ENCODE data around the gene MICAL3.

The MICAL3 gene

GRCh38 chr22:17919276-17920144, 104.9 kb downstream of the MICAL3 start:
- Histone ChIP-seq H4K91ac (ENCODE audit: low read depth, low read length) (peak overlapping the region; percentile 78), H3K4me1 (ENCODE audit: control insufficient read depth in 1 of 2, insufficient read depth in 2 of 2, low read length in 2 of 2) (peaks cover 32 to 44% of the 10 kb centered on the region in 2 experiments), H3K9me3 (ENCODE audit: insufficient read depth, low read depth, low read length) (peaks cover 1% of the 10 kb centered on the region), H3K4me2 (ENCODE audit: low read length) (peak overlapping the region; percentile 11), H3K27ac (ENCODE audit: low read depth, low read length) (peak overlapping the region; percentile 51), H2AFZ (ENCODE audit: insufficient read depth, low read length, poor library complexity) (no peak overlapping the region), H2BK5ac (ENCODE audit: low read depth, low read length, poor library complexity) (peak overlapping the region; percentile 60), H3K79me1 (ENCODE audit: low read length) (peaks cover 19% of the 10 kb centered on the region), H3K14ac (ENCODE audit: low read length) (peak overlapping the region; percentile 56), H3K9ac (ENCODE audit: low read length) (no peak overlapping the region), H2BK120ac (ENCODE audit: insufficient read depth, low read length, poor library complexity) (peak overlapping the region; percentile 79), H3K4ac (ENCODE audit: low read depth, low read length) (peak overlapping the region; percentile 31), H4K8ac (ENCODE audit: low read depth, low read length) (peak overlapping the region; percentile 47), H4K12ac (ENCODE audit: low read depth, low read length) (no peak overlapping the region), H3K27me3 (ENCODE audit: insufficient read depth, low read length) (no peaks in the 10 kb centered on the region), H3K18ac (ENCODE audit: low read length) (peak overlapping the region; percentile 73), H3K79me2 (ENCODE audit: control insufficient read depth, insufficient read depth, low read length, poor library complexity) (peaks cover 2% of the 10 kb centered on the region), H3K36me3 (ENCODE audit: control insufficient read depth in 1 of 2, insufficient read depth in 2 of 2, low read length in 2 of 2) (no peaks in the 10 kb centered on the region), H3K4me3 (ENCODE audit: low read depth, low read length) (no peak overlapping the region), H2AK5ac (ENCODE audit: low read length) (peak overlapping the region; percentile 38), H3K23ac (ENCODE audit: low read length) (no peak overlapping the region), H2BK12ac (ENCODE audit: low read length) (peak overlapping the region; percentile 23)
- DNase-seq, result peak in 1 of 2 donors; percentile 39
- no CpG with 5 or more reads among the region's 11 CpGs for WGBS (ENCODE audit: extremely low coverage, insufficient coverage, insufficient read length)

DNA sequence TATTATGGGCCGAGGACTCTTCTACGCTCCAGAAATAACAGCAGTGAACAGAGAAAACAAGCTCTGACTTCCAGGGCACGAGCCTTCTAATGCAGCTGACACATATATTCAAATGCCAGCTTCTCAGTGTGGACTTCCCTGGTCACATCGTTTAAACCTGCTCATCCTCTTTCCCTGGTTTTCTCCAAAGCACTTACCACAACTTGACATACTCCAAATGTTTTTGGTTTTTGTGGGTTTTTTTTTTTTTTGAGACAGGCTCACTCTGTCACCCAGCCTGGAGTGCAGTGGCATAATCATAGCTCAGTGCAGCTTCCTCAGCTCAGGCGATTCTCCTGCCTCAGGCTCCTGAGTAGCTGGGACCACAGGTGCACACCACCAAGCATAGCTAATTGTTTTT, 105.5 kb downstream of the MICAL3 start:
- H3K23ac ChIP-seq (ENCODE audit: low read length), result no peak overlapping the region
- H2BK120ac ChIP-seq (ENCODE audit: insufficient read depth, low read length, poor library complexity), result no peak overlapping the region
- H2BK5ac ChIP-seq (ENCODE audit: low read depth, low read length, poor library complexity), result no peak overlapping the region
- peak overlapping the region; percentile 63 for H3K14ac ChIP-seq (ENCODE audit: low read length)
- H3K27ac ChIP-seq (ENCODE audit: low read depth, low read length), result no peak overlapping the region
- H3K4me1 ChIP-seq (ENCODE audit: control insufficient read depth in 1 of 2, insufficient read depth in 2 of 2, low read length in 2 of 2), result peaks cover 32 to 44% of the 10 kb centered on the region in 2 experiments
- H3K4me2 ChIP-seq (ENCODE audit: low read length), result no peak overlapping the region
- no peak overlapping the region for H3K4ac ChIP-seq (ENCODE audit: low read depth, low read length)
- no CpG with 5 or more reads among the region's 5 CpGs for WGBS (ENCODE audit: extremely low coverage, insufficient coverage, insufficient read length)
- H4K8ac ChIP-seq (ENCODE audit: low read depth, low read length), result no peak overlapping the region
- H2AK5ac ChIP-seq (ENCODE audit: low read length), result peak overlapping the region; percentile 97
- H3K79me2 ChIP-seq (ENCODE audit: control insufficient read depth, insufficient read depth, low read length, poor library complexity), result peaks cover 2% of the 10 kb centered on the region
- peak overlapping the region; percentile 67 for H4K91ac ChIP-seq (ENCODE audit: low read depth, low read length)
- DNase-seq, result peak; percentile 47 to 79
- no peak overlapping the region for H3K9ac ChIP-seq (ENCODE audit: low read length)
- peaks cover 19% of the 10 kb centered on the region for H3K79me1 ChIP-seq (ENCODE audit: low read length)
- H2BK12ac ChIP-seq (ENCODE audit: low read length), result no peak overlapping the region
- H3K18ac ChIP-seq (ENCODE audit: low read length), result peak overlapping the region; percentile 30
- no peak overlapping the region for H2AFZ ChIP-seq (ENCODE audit: insufficient read depth, low read length, poor library complexity)
- H3K27me3 ChIP-seq (ENCODE audit: insufficient read depth, low read length), result no peaks in the 10 kb centered on the region
- H3K9me3 ChIP-seq (ENCODE audit: insufficient read depth, low read depth, low read length), result peaks cover 1% of the 10 kb centered on the region
- no peaks in the 10 kb centered on the region for H3K36me3 ChIP-seq (ENCODE audit: control insufficient read depth in 1 of 2, insufficient read depth in 2 of 2, low read length in 2 of 2)
- no peak overlapping the region for H3K4me3 ChIP-seq (ENCODE audit: low read depth, low read length)
- no peak overlapping the region for H4K12ac ChIP-seq (ENCODE audit: low read depth, low read length)

DNA sequence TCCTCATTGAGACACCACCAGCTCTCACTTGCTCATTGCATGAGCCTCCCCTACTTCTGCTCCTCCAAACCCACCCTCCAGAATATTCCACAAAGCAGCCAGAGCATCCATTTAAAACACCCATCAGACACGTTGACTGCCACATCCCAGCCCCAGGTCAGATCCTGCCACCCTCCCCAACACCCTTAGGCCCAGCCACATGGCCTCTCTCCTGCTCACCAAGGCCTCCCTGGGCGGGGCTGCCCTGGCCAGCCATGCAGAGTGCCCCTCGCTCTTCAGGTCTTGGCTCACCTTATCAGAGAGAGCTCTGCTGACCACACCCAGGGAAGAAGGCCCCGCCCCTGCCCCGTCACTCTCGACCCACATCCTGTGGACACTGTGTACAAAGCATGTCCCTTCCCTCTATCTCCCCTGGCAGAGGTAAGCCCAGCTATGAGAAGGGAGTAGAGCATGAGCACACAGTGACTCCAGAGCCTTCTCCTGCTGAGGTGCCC, 106.8 kb downstream of the MICAL3 start:
- Histone ChIP-seq H3K18ac (ENCODE audit: low read length) (peak overlapping the region; percentile 12), H3K4me3 (ENCODE audit: low read depth, low read length) (no peak overlapping the region), H2BK12ac (ENCODE audit: low read length) (no peak overlapping the region), H3K36me3 (ENCODE audit: control insufficient read depth in 1 of 2, insufficient read depth in 2 of 2, low read length in 2 of 2) (no peaks in the 10 kb centered on the region), H3K9me3 (ENCODE audit: insufficient read depth, low read depth, low read length) (peaks cover 1% of the 10 kb centered on the region), H3K14ac (ENCODE audit: low read length) (no peak overlapping the region), H3K9ac (ENCODE audit: low read length) (no peak overlapping the region), H3K79me1 (ENCODE audit: low read length) (peaks cover 19% of the 10 kb centered on the region), H2AFZ (ENCODE audit: insufficient read depth, low read length, poor library complexity) (no peak overlapping the region), H2BK120ac (ENCODE audit: insufficient read depth, low read length, poor library complexity) (no peak overlapping the region), H4K12ac (ENCODE audit: low read depth, low read length) (no peak overlapping the region), H2AK5ac (ENCODE audit: low read length) (no peak overlapping the region), H3K27me3 (ENCODE audit: insufficient read depth, low read length) (no peaks in the 10 kb centered on the region), H4K8ac (ENCODE audit: low read depth, low read length) (no peak overlapping the region), H3K4ac (ENCODE audit: low read depth, low read length) (peak overlapping the region; percentile 5), H3K23ac (ENCODE audit: low read length) (no peak overlapping the region), H2BK5ac (ENCODE audit: low read depth, low read length, poor library complexity) (no peak overlapping the region), H3K4me2 (ENCODE audit: low read length) (no peak overlapping the region), H4K91ac (ENCODE audit: low read depth, low read length) (no peak overlapping the region), H3K79me2 (ENCODE audit: control insufficient read depth, insufficient read depth, low read length, poor library complexity) (peaks cover 2% of the 10 kb centered on the region), H3K4me1 (ENCODE audit: control insufficient read depth in 1 of 2, insufficient read depth in 2 of 2, low read length in 2 of 2) (peaks cover 31 to 44% of the 10 kb centered on the region in 2 experiments), H3K27ac (ENCODE audit: low read depth, low read length) (no peak overlapping the region)
- peak in 1 of 2 donors; percentile 58 for DNase-seq
- no CpG with 5 or more reads among the region's 6 CpGs for WGBS (ENCODE audit: extremely low coverage, insufficient coverage, insufficient read length)

DNA sequence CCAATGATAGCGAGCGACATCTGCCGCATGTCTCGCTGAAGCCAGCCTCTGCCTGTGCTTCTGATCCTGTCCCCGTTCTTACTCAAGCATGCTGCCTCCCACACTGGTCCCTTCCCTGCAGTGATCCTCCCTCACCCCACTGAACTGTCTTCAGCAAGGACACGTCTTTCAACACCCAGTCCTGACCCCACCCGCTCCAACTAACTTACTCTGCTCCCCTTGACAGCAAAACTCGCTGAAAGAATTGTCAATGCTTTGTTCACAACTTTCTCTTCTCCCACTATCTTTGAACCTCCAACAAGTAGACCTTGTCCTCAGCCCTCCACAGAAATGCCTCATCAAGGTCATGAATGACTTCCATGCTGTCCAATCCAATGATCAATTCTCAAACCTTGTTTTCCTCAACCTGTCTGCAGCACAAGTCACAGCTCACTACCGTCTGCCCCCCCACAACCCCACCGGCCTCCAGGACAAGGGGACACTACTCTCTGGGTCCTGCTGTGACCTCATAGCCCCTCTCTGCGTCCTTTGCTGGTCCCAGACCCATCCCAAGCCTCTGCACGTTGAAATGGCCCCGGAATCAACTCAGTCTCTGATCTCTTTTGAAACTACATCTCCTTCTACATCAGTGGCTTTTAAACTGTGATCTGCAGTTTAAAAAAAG, 108.0 kb downstream of the MICAL3 start:
- no peak overlapping the region for H4K91ac ChIP-seq (ENCODE audit: low read depth, low read length)
- H4K12ac ChIP-seq (ENCODE audit: low read depth, low read length), result no peak overlapping the region
- H3K23ac ChIP-seq (ENCODE audit: low read length), result no peak overlapping the region
- H3K4me3 ChIP-seq (ENCODE audit: low read depth, low read length), result no peak overlapping the region
- H3K4ac ChIP-seq (ENCODE audit: low read depth, low read length), result no peak overlapping the region
- no peaks in the 10 kb centered on the region for H3K27me3 ChIP-seq (ENCODE audit: insufficient read depth, low read length)
- H2AK5ac ChIP-seq (ENCODE audit: low read length), result no peak overlapping the region
- no peak overlapping the region for H3K27ac ChIP-seq (ENCODE audit: low read depth, low read length)
- H2AFZ ChIP-seq (ENCODE audit: insufficient read depth, low read length, poor library complexity), result no peak overlapping the region
- DNase-seq, result no peak
- no peak overlapping the region for H2BK120ac ChIP-seq (ENCODE audit: insufficient read depth, low read length, poor library complexity)
- WGBS (ENCODE audit: extremely low coverage, insufficient coverage, insufficient read length), result no CpG with 5 or more reads among the region's 13 CpGs
- H3K18ac ChIP-seq (ENCODE audit: low read length), result no peak overlapping the region
- H3K36me3 ChIP-seq (ENCODE audit: control insufficient read depth in 1 of 2, insufficient read depth in 2 of 2, low read length in 2 of 2), result no peaks in the 10 kb centered on the region
- H3K9me3 ChIP-seq (ENCODE audit: insufficient read depth, low read depth, low read length), result peaks cover 1% of the 10 kb centered on the region
- H3K79me1 ChIP-seq (ENCODE audit: low read length), result peaks cover 15% of the 10 kb centered on the region
- H3K4me2 ChIP-seq (ENCODE audit: low read length), result no peak overlapping the region
- no peak overlapping the region for H4K8ac ChIP-seq (ENCODE audit: low read depth, low read length)
- no peak overlapping the region for H2BK5ac ChIP-seq (ENCODE audit: low read depth, low read length, poor library complexity)
- no peak overlapping the region for H3K9ac ChIP-seq (ENCODE audit: low read length)
- H3K4me1 ChIP-seq (ENCODE audit: control insufficient read depth in 1 of 2, insufficient read depth in 2 of 2, low read length in 2 of 2), result peaks cover 26 to 35% of the 10 kb centered on the region in 2 experiments
- no peak overlapping the region for H2BK12ac ChIP-seq (ENCODE audit: low read length)
- peaks cover 2% of the 10 kb centered on the region for H3K79me2 ChIP-seq (ENCODE audit: control insufficient read depth, insufficient read depth, low read length, poor library complexity)
- no peak overlapping the region for H3K14ac ChIP-seq (ENCODE audit: low read length)
